BJ (cell line): ENCODE data around the gene ANKRD23. TPM values are rescaled to one million over a fixed set of nuclear protein-coding genes. Genes with fewer than 3 reads are reported as not detected.
"Not testable (repeated sequence)": the region's sequence is repeated elsewhere in the genome, so short reads cannot be mapped to it uniquely, and the experiment has no call there.

Experiments used
- CTCF ChIA-PET: fragments of 350-600 bp; formaldehyde crosslinking; extraction: SDS; loops from one replicate; lab custom pipeline; 2021; ENCODE audit warnings: antibody characterized with exemption, inconsistent platforms; lab: Yijun Ruan, JAX
- POLR2A ChIA-PET: fragments of 300-600 bp; sonication (Branson Sonifier 250); formaldehyde crosslinking; extraction: SDS; loops from one replicate; lab custom pipeline; 2021; ENCODE audit warnings: antibody characterized with exemption; lab: Charles Lee
- DNase-seq: peaks from one replicate; pipeline ENCODE4 v3.0.0-alpha.2; 2011; ENCODE audit warnings: low read depth
- H3K27me3 ChIP-seq: 2 replicates; pipeline ENCODE4 v1.6.0; 2011; ENCODE audit warnings: low read length; ENCODE audit not compliant: control insufficient read depth, insufficient read depth
- H3K36me3 ChIP-seq: 2 replicates; pipeline ENCODE4 v1.5.1; 2011; ENCODE audit warnings: low read length; ENCODE audit not compliant: control insufficient read depth, insufficient read depth
- H3K4me3 ChIP-seq: 2 replicates; pipeline ENCODE4 v1.5.1; 2011; ENCODE audit warnings: low read depth, mild to moderate bottlenecking, control low read depth, low read length
- polyA minus RNA-seq: library from RNA; depleted of rRNA, polyadenylated mRNA; stranded (reverse); fragments of >200 nt; gene quantifications from 2 replicates; pipeline ENCODE4 v1.2.3, GENCODE V29; 2011; rRNA and poly(A)+ RNA removed
- polyA plus RNA-seq: library from polyadenylated mRNA; depleted of rRNA; stranded (reverse); fragments of >200 nt; gene quantifications from 2 replicates; pipeline ENCODE4 v1.2.3, GENCODE V29; 2011; rRNA removed
- TF ChIP-seq, protein P1 (sequence below): IDR thresholded peaks from 2 replicates; pipeline ENCODE4 v1.5.1; 2011; ENCODE audit warnings: low read depth, mild to moderate bottlenecking, control low read depth, inconsistent platforms, low read length, moderate library complexity; ENCODE audit not compliant: insufficient read depth

The ANKRD23 gene
- 0.85 and 1.4 TPM in 2 replicates for polyA plus RNA-seq
- polyA minus RNA-seq = 0.90 and 1.9 TPM in 2 replicates

DNA sequence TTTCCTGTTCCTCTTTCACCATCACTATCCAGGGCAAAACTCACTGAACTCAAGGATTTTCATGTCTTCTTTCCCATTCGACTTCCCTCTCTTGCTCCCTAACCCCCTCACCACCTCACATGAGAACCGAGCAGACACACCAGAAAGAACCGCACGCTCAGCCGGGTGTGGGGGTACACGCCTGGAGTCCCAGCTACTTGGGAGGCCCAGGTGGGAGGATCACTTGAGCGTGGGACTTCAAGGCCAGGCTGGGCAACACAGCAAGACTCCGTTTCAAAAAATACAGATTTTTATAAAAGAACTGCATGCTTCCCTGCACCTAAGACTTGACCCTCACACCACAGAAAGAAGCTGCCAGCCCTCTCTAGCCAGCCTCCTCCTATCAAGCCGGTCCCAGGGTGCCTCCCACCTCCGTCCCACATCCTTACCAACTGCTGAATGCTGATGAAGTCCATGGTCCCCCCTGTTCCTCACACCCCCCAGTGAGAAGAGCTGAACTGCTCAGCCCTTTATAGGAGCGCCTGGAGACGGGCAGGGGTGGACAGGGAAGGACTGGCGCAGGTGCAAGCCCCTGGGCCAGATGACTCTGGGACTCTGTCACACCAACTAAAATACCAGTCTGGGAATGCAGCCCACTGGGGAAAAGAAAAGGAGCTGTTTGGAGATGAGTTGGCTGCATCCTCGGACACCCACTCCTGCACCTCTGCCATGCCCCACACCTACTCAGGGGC lies at the start of gene ANKRD23:
TSS of gene ANKRD23 (minus strand) at position 484 of the 731 bp plus-strand sequence. CDS start at position 455, 29 bp downstream.
- Histone ChIP-seq H3K36me3 (peaks cover 3% of the 10 kb centered on the region), H3K27me3 (no peaks in the 10 kb centered on the region), H3K4me3 (no peak within 1 kb of the TSS)
- TF ChIP-seq, protein P1, sequence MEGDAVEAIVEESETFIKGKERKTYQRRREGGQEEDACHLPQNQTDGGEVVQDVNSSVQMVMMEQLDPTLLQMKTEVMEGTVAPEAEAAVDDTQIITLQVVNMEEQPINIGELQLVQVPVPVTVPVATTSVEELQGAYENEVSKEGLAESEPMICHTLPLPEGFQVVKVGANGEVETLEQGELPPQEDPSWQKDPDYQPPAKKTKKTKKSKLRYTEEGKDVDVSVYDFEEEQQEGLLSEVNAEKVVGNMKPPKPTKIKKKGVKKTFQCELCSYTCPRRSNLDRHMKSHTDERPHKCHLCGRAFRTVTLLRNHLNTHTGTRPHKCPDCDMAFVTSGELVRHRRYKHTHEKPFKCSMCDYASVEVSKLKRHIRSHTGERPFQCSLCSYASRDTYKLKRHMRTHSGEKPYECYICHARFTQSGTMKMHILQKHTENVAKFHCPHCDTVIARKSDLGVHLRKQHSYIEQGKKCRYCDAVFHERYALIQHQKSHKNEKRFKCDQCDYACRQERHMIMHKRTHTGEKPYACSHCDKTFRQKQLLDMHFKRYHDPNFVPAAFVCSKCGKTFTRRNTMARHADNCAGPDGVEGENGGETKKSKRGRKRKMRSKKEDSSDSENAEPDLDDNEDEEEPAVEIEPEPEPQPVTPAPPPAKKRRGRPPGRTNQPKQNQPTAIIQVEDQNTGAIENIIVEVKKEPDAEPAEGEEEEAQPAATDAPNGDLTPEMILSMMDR = no peak
- ChIA-PET CTCF (interaction anchor here (0.7 to 1.9 kb wide), 3 partner anchors 11 to 14 kb away, joined by 3 to 15 read pairs (median 4); partner anchors contain the start of gene ANKRD39), POLR2A (no interaction called here)
- no peak for DNase-seq

DNA sequence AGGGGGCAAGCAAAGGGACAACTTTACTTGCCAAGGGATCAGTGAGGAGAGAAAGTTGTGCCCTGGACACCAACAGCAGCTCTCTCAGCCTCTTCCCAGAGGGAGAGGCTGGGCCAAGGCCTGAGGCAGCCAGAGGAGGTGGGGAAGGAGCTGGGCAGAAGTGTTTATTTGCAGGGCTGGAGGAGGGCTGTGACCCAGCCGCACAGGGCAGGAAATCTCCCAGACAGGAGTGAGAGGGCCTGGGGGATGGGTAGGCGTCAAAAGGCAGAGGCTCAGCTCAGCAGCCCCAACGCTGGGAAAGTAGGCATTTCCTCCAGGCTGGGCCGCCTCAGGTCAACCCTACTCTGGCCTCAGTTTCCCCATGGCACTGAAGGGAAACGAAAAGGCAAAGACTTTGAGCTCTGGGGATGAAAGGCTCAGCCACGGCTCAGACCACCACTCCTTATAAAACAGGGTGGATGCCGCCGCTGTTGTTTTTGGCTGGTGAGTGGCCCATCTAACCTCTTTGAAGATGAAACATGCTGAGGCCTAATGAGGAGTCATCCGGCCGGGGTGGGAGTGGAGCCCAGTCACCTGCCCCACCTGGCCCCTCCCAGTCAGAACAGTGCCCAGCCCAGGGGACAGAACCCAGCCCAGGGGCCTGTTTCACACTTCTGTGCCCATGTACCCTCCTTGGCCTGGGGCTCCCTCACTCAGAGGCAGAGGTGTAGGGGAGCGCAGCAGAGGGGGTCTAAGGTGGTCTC lies 47.9 kb upstream of the ANKRD23 start:
- no peak overlapping the region for H3K4me3 ChIP-seq
- no peak for DNase-seq
- TF ChIP-seq, protein P1 = no peak
- ChIA-PET CTCF (interaction anchor here (1.0 to 2.4 kb wide), 4 partner anchors 12 to 62 kb away, joined by 3 to 6 read pairs (median 4); partner anchors contain the start of gene ANKRD39), POLR2A (no interaction called here)
- no peaks in the 10 kb centered on the region for H3K36me3 ChIP-seq
- no peaks in the 10 kb centered on the region for H3K27me3 ChIP-seq

DNA sequence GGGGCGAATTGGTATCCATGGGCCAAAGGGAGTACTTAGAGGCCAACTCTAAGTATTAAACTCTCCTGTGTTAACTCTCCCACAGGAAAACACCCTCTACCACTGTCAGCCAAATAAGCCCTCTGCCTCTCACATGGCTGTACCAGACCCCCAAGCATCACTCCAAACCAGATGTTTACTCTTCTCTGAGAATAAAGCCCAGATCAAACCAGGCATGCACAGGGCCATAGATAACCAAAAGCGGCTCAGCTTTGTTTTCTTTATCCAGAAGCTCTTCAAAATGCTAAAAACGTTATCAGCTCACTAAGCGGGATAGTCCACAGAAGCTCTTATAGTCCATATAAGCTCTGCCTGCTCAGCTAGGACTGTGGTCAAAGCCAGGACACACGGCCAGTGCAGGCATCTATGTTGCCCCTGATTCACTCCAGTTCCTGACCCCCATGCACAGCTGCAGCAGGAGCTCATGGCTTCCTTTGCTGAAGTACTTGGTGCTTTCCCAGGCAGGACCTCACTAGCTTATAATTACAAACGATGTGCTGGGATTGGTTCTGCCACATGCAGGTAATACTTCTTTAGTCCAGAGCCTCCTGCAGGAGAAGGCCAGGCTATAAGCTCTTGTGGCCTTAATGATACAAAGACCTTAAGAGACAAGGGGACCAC lies 47.0 kb upstream of the ANKRD23 start:
- Histone ChIP-seq H3K4me3 (no peak overlapping the region), H3K27me3 (no peaks in the 10 kb centered on the region), H3K36me3 (no peaks in the 10 kb centered on the region)
- ChIA-PET CTCF (interaction anchor here (0.6 to 2.4 kb wide), 6 partner anchors 11 to 63 kb away, joined by 3 to 6 read pairs (median 4); partner anchors contain the start of gene ANKRD39), POLR2A (interaction anchor here (0.6 kb wide), 2 partner anchors 359 to 1576 kb away, joined by 4 to 8 read pairs; no protein-coding TSS in a partner anchor)
- no peak for DNase-seq
- TF ChIP-seq, protein P1 = no peak

DNA sequence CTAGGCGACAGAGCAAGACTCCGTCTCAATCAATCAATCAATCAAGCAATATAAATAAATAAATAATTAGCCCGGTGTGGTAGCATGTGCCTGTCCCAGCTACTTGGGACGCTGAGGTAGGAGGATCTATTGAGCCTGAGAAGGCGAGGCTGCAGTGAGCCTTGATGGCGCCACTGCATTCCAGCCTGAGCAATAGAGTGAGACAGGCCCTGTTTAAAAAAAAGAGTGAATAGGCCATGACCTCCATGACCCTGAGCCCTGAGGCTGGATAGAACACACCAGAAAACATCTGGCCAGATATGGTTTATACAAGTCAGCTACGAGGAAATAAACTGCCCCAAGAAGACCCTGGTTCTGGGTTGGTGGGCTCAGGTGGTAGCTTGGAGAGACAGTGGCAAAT lies 46.4 kb upstream of the ANKRD23 start:
- POLR2A ChIA-PET = no interaction called here
- H3K4me3 ChIP-seq = no peak overlapping the region
- TF ChIP-seq, protein P1 = no peak
- no peaks in the 10 kb centered on the region for H3K36me3 ChIP-seq
- CTCF ChIA-PET = interaction anchor here (0.8 to 2.4 kb wide), 2 partner anchors 10 to 32 kb away, joined by 3 to 6 read pairs; partner anchors contain the start of gene ANKRD39
- no peaks in the 10 kb centered on the region for H3K27me3 ChIP-seq
- no peak for DNase-seq

DNA sequence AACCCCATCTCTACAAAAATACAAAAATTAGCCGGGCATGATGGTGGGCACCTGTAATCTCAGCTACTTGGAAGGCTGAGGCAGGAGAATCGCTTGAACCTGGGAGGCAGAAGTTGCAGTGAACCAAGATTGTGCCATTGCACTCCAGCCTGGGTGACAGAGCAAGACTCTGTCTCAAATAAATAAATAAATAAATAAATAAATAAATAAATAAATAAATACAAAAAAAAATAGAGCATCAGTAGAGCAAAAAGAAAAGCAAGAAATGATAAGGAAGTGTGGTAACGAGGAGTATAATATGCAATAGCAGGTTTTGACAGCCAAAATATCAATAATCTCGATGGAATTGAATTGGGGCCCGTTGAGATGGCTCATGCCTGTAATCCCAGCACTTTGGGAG lies 45.7 kb upstream of the ANKRD23 start:
- H3K4me3 ChIP-seq, DNase-seq, H3K36me3 ChIP-seq, H3K27me3 ChIP-seq, POLR2A ChIA-PET: not testable (repeated sequence)
- CTCF ChIA-PET = interaction anchor here (1.3 kb wide), 2 partner anchors 21 to 61 kb away, joined by 4 to 6 read pairs; no protein-coding TSS in a partner anchor
